ENCODE data around the gene TKT.

TKT gene

DNA sequence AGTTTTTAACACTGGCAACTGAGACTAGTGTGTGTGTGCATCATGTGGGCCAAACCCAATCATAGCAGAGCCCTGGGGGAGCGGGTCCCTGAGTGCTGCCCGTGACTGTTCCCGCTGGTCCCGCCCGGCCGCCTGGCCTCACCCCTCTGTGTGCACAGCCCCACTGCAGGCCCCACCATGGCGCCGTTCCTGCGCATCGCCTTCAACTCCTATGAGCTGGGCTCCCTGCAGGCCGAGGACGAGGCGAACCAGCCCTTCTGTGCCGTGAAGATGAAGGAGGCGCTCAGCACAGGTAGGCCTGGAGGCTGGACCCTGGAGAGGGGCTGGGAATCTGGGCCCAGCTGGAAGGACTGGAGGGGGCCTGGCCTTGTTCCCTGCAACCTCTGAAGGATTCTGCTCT lies 77.6 kb downstream of the TKT start:
- no peak for DNase-seq (ENCODE audit: low read depth)

DNA sequence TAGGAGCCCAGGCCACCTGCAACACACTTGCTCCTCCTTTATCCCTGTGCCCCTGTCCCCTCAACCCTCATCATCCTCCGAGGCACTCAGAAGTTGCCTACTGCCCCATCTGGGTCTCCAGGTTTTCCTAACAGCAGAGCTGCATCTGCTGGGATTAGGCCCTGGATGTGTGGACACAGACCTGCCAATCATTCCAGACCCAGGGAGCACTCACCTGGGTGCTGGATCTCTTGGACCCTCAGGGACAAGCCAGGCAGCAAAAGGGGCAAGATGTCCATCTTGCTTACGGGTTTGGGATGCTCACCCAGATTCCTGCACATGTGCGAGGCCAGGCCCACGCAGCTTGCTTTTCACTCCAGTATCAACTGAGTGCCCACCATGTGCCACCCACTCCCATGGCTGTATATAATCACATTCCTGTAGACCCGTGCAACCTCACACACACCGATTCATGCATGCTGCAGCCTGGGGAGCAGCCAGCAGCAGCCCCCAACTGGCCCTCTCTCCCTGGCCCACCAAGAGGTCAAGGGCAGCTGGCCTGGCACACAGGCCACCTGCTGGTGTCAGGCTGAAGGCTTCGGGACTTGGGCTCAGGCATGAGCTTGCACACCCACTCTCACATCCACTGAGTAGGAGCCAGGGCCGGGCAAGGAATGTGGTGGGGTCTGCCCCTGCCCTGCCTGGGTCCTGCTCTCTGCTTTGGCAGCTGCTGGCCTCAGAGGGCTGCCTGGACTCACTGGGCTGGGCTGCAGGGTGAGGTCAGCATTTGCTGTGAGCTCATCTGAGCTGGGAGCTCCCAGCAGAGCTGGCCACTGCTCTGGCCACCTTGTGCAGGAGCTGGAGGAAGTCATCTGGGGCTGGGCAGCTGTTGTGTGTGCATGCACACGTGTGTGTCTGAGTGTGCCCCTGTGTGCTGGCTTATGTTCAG lies 79.9 kb downstream of the TKT start:
- no peak for DNase-seq (ENCODE audit: low read depth)

All from T-helper 22 cell (primary cell).